GM12865 (cell line): ENCODE measurements around the gene MYO1A.

ENCODE experiments used
- DNase-seq: peaks from one replicate; pipeline ENCODE4 v3.0.0; 2010; ENCODE audit warnings: low read depth
- H3K4me3 ChIP-seq: 2 replicates; pipeline ENCODE4 v1.5.1; 2011; ENCODE audit warnings: mild to moderate bottlenecking, low read depth, low read length, control low read depth
- CTCF ChIP-seq: IDR thresholded peaks from 2 replicates; pipeline ENCODE4 v1.5.1; 2011; ENCODE audit warnings: low read length, control low read depth, low read depth, inconsistent platforms; ENCODE audit not compliant: insufficient read depth; ENCODE audit errors: missing control alignments

The MYO1A gene

GRCh38 chr12:57040211-57040610, 9.7 kb downstream of the MYO1A start:
- TF ChIP-seq CTCF = no peak
- no peak overlapping the region for H3K4me3 ChIP-seq

GRCh38 chr12:57039016-57039798, 10.7 kb downstream of the MYO1A start:
- no peak for DNase-seq
- no peak for TF ChIP-seq CTCF
- no peak overlapping the region for H3K4me3 ChIP-seq

More at GRCh38 chr12:57040211-57040610, 9.7 kb downstream of the MYO1A start:
- DNase-seq = no peak

- DNase-seq = no peak
- no peak for TF ChIP-seq CTCF
- no peak overlapping the region for H3K4me3 ChIP-seq
These were observed 12.7 kb downstream of the MYO1A start for GRCh38 chr12:57037264-57037663.

GRCh38 chr12:57033431-57033830, 16.5 kb downstream of the MYO1A start:
- DNase-seq = no peak
- TF ChIP-seq CTCF = no peak
- no peak overlapping the region for H3K4me3 ChIP-seq

- no peak for DNase-seq
- H3K4me3 ChIP-seq = no peak overlapping the region
- no peak for TF ChIP-seq CTCF
These were observed 18.1 kb downstream of the MYO1A start for GRCh38 chr12:57031789-57032188.

- no peak overlapping the region for H3K4me3 ChIP-seq
- peak; percentile 68 for DNase-seq
- no peak for TF ChIP-seq CTCF
These were observed 18.7 kb downstream of the MYO1A start for GRCh38 chr12:57031138-57031725.
